AG08395 (cell line): ENCODE data around the gene OR10A6.

Experiments
- DNase-seq: peaks from one replicate; pipeline ENCODE4 v3.0.0; 2012; ENCODE audit warnings: mixed read lengths, low spot score

The OR10A6 gene

GRCh38 chr11:7931168-7931567 lies at the start of gene OR10A6:
Gene OR10A6, minus strand, starts transcription at chr11:7931268. Its CDS starts 2,606 bp downstream, at chr11:7928662.
- no peak for DNase-seq

- DNase-seq, result peak; percentile 62
Measured at GRCh38 chr11:7977232-7977917, 46.3 kb upstream of the OR10A6 start.

- DNase-seq, result no peak
Measured at GRCh38 chr11:7974668-7975067, 43.6 kb upstream of the OR10A6 start.

GRCh38 chr11:7973011-7973410 lies 41.9 kb upstream of the OR10A6 start:
- DNase-seq, result no peak

GRCh38 chr11:7971846-7972245 lies 40.8 kb upstream of the OR10A6 start:
- DNase-seq, result no peak

- DNase-seq, result no peak
Measured at GRCh38 chr11:7969756-7970646, 38.9 kb upstream of the OR10A6 start.

GRCh38 chr11:7968686-7969085 lies 37.6 kb upstream of the OR10A6 start:
- no peak for DNase-seq

GRCh38 chr11:7967826-7968225 lies 36.8 kb upstream of the OR10A6 start:
- no peak for DNase-seq

GRCh38 chr11:7967097-7967496 lies 36.0 kb upstream of the OR10A6 start:
- no peak for DNase-seq

GRCh38 chr11:7965386-7965785 lies 34.3 kb upstream of the OR10A6 start, which contains the start of gene NLRP10:
Gene NLRP10, minus strand, starts transcription at chr11:7965447. Its CDS starts 1,952 bp downstream, at chr11:7963495.
- DNase-seq, result peak; percentile 81

GRCh38 chr11:7964873-7965272 lies 33.8 kb upstream of the OR10A6 start:
- DNase-seq, result peak; percentile 58

GRCh38 chr11:7964261-7964660 lies 33.2 kb upstream of the OR10A6 start:
- no peak for DNase-seq

- DNase-seq, result no peak
Measured at GRCh38 chr11:7955191-7955590, 24.1 kb upstream of the OR10A6 start.

GRCh38 chr11:7949934-7950333 lies 18.9 kb upstream of the OR10A6 start:
- no peak for DNase-seq

- no peak for DNase-seq
Measured at GRCh38 chr11:7944123-7944522, 13.1 kb upstream of the OR10A6 start.

GRCh38 chr11:7941608-7942007 lies 10.5 kb upstream of the OR10A6 start, which contains the start of gene OR10A3:
Gene OR10A3, minus strand, starts transcription at chr11:7941708. Its CDS starts 2,188 bp downstream, at chr11:7939520.
- DNase-seq, result no peak

GRCh38 chr11:7941146-7941545 lies 10.1 kb upstream of the OR10A6 start:
- DNase-seq, result no peak

- no peak for DNase-seq
Measured at GRCh38 chr11:7936615-7937014, 5.5 kb upstream of the OR10A6 start.

GRCh38 chr11:7927635-7928034 lies 3.4 kb downstream of the OR10A6 start:
- DNase-seq, result no peak

GRCh38 chr11:7924536-7924935 lies 6.5 kb downstream of the OR10A6 start:
- DNase-seq, result no peak

GRCh38 chr11:7918141-7918540 lies 12.9 kb downstream of the OR10A6 start:
- no peak for DNase-seq

- no peak for DNase-seq
Measured at GRCh38 chr11:7911011-7911410, 20.1 kb downstream of the OR10A6 start.

- DNase-seq, result no peak
Measured at GRCh38 chr11:7910286-7910788, 20.7 kb downstream of the OR10A6 start.
